MM.1S (cell line): Measurements from ENCODE around the gene TARP.

Experiments
- EZH2phosphoT487 ChIP-seq: fragments of 300-600 bp; sonication (generic); IDR thresholded peaks from 2 replicates; pipeline ENCODE4 v1.6.1; 2018; ENCODE audit warnings: antibody characterized with exemption, low read length
- TF ChIP-seq, protein P1 (sequence below): fragments of 300-600 bp; sonication (generic); IDR thresholded peaks from 2 replicates; pipeline ENCODE4 v1.5.1; 2016; ENCODE audit warnings: antibody characterized with exemption, low read length, mixed read lengths

- TF ChIP-seq, protein P1, sequence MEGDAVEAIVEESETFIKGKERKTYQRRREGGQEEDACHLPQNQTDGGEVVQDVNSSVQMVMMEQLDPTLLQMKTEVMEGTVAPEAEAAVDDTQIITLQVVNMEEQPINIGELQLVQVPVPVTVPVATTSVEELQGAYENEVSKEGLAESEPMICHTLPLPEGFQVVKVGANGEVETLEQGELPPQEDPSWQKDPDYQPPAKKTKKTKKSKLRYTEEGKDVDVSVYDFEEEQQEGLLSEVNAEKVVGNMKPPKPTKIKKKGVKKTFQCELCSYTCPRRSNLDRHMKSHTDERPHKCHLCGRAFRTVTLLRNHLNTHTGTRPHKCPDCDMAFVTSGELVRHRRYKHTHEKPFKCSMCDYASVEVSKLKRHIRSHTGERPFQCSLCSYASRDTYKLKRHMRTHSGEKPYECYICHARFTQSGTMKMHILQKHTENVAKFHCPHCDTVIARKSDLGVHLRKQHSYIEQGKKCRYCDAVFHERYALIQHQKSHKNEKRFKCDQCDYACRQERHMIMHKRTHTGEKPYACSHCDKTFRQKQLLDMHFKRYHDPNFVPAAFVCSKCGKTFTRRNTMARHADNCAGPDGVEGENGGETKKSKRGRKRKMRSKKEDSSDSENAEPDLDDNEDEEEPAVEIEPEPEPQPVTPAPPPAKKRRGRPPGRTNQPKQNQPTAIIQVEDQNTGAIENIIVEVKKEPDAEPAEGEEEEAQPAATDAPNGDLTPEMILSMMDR = no peak
- TF ChIP-seq EZH2phosphoT487 = no peak
These were observed 25.3 kb downstream of the TARP start for GRCh38 chr7:38248069-38248567.
